Measurements from ENCODE around the gene PHF21A.

- TF ChIP-seq SUZ12 (IDR thresholded peaks at IDR 0.05; ENCODE audit: low read depth, low read length) (no peak), ZNF225 (CRISPR knock-in tag; IDR thresholded peaks at IDR 0.05) (no peak), TFE3 (CRISPR knock-in tag; IDR thresholded peaks at IDR 0.05) (no peak), FOXJ3 (CRISPR knock-in tag; IDR thresholded peaks at IDR 0.05; ENCODE audit: borderline replicate concordance) (no peak)
Measured at GRCh38 chr11:46069595-46069994, 51.7 kb downstream of the PHF21A start.
